SH-SY5Y (cell line): ENCODE data around the gene VPS4A.

ENCODE experiments used
- GATA2 ChIP-seq: IDR thresholded peaks from 2 replicates; pipeline ENCODE4 v1.6.1; 2011; ENCODE audit warnings: mild to moderate bottlenecking, low read depth, low read length
- GATA3 ChIP-seq: IDR thresholded peaks from 2 replicates; pipeline ENCODE4 v1.6.1; 2011; ENCODE audit warnings: low read depth, mild to moderate bottlenecking, low read length, moderate library complexity

VPS4A gene

DNA sequence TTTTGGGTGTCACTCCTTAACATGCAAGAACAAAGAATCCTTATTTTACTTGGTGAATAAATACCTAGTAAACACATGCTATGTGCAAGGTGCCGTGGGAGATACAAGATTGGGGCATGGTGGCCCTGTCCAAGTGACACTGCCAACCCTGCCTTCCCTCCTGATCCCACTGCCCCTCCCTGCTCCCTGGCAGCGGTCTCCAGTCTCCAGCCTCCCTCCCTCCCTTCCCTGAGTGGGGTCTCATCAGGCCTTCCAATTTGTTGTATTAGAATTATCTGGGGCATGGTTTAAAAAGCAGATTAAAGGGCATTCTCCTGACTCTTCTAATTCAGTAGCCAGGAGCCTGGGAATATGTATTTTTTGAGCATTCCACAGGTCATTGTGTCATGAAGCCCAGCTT, 52.9 kb downstream of the VPS4A start:
- no peak for TF ChIP-seq GATA3
- TF ChIP-seq GATA2 = no peak

DNA sequence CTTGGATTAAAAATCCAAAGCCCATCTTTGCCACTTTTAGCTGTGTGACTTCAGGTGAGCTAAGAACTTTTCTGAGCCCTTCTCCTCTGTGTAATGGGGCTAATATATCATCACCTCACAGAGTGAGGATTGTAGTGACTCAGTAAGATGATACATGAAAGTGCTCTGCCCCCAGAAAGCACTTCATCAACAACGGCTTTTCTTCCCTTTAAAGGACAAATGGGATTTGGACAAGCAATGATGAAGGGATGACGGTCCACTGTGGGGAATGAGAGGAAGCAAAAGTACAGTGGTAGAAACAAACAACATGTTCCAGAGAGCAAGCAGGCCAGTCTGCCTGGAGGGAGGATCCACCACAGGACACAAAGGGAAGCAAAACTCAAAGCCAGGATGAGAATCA, 54.8 kb downstream of the VPS4A start:
- no peak for TF ChIP-seq GATA2

- TF ChIP-seq GATA3 (no peak), GATA2 (no peak)
These were observed 55.3 kb downstream of the VPS4A start for GRCh38 chr16:69366431-69366830.

DNA sequence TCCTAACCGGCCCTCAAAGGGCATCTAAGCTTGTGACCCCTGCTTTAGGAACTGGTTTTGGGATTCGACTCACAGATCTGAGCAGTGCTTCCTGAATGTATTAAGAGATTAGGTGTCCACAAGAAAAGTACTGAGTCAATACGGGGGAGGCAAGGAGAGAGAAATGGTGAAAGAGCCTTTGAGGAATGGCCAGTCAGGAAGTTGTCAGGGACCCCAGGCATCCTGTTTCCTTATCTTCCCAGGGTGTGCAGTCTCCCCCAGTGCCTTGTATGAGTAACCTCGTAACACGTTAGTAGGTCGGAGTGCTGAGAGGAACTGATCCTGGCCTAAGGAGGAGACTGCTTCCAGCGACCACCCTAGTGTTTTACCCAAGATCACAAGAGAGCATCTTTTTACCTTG, 56.8 kb downstream of the VPS4A start:
- TF ChIP-seq GATA2 (no peak), GATA3 (no peak)

- TF ChIP-seq GATA3 = no peak
- no peak for TF ChIP-seq GATA2
These were observed 57.7 kb downstream of the VPS4A start for GRCh38 chr16:69368866-69369265.

DNA sequence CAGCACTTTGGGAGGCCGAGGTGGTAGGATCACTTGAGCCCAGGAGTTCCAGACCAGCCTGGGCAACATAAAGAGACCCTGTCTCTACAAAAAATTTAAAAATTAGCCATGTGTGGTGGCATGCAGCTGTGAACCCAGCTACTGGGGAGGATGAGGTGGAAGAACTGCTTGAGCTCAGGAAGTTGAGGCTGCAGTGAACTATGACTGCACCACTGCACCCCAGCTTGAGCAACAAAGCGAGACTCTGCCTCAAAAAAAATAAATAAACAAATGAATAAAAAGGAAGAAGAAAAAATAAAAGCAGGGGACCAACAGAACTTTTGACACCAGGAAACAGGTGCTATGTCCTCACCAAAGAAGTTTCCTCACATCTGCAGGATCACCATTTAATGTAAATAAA, 60.4 kb downstream of the VPS4A start:
- no peak for TF ChIP-seq GATA2
- TF ChIP-seq GATA3 = no peak

- TF ChIP-seq GATA3 (no peak), GATA2 (no peak)
These were observed 61.9 kb downstream of the VPS4A start for GRCh38 chr16:69373019-69373418.
